ENCODE results near the gene SNAP47.

- TF ChIP-seq FOXA1 (IDR thresholded peaks at IDR 0.05) (no peak), SUZ12 (IDR thresholded peaks at IDR 0.05) (no peak), TARDBP (IDR thresholded peaks at IDR 0.05) (no peak), ZNF384 (IDR thresholded peaks at IDR 0.05) (no peak), BHLHE40 (IDR thresholded peaks at IDR 0.05; ENCODE audit: borderline replicate concordance) (no peak), NFRKB (IDR thresholded peaks at IDR 0.05) (no peak)
These were observed 22.5 kb downstream of the SNAP47 start for GRCh38 chr1:227757781-227758180.

Measured in HEK293T (cell line).